HCT116 (cell line): Measurements from ENCODE around the gene HCFC2. TPM values are rescaled to one million over a fixed set of nuclear protein-coding genes. Genes with fewer than 3 reads are reported as not detected.

Source experiments
- ATAC-seq: fragments of 200-7000 bp; cut with Tn5 transposase; 2 replicates; pipeline ENCODE4 v1.9.1; 2020; ENCODE audit warnings: mild to moderate bottlenecking, moderate library complexity
- BruUV-seq: library from RNA; stranded (reverse); fragments of 400-500 nt; replicated peaks from 2 replicates; lab custom pipeline; 2021; lab: Mats Ljungman, UMichigan
- CTCF ChIA-PET: fragments of 300-600 bp; sonication (Branson Sonifier 250); formaldehyde crosslinking; loops from one replicate; lab custom pipeline; 2021; ENCODE audit warnings: antibody characterized with exemption; lab: Charles Lee
- POLR2A ChIA-PET: fragments of 300-600, 350-600 bp; sonication (Branson Sonifier 250); formaldehyde crosslinking; loops from one replicate; lab custom pipeline; 2021; ENCODE audit warnings: antibody characterized with exemption; lab: Charles Lee
- RAD21 ChIA-PET, 2 experiments: fragments of 300-600 bp; sonication (Branson Sonifier 250); formaldehyde crosslinking; loops; one replicate each; lab custom pipeline; 2023; ENCODE audit warnings: low total read pairs in 2 of 2; ENCODE audit not compliant: uncharacterized antibody in 2 of 2, unreplicated experiment in 2 of 2, low non-redundant PET in 1 of 2; lab: Charles Lee
- DNase-seq: peaks from one replicate; pipeline ENCODE4 v3.0.0-alpha.2; 2010; ENCODE audit warnings: low read depth, low spot score
- H2AFZ ChIP-seq: fragments of 200-600 bp; shearing (Covaris generic), sonication (generic); 2 replicates; pipeline ENCODE4 v1.6.1; 2017; ENCODE audit warnings: low read depth, mixed run types, mixed read lengths, antibody characterized with exemption, low read length; ENCODE audit not compliant: poor library complexity, severe bottlenecking
- H3K27ac ChIP-seq: 2 replicates; pipeline ENCODE4 v1.5.1; 2012; ENCODE audit warnings: low read depth, low read length
- H3K27me3 ChIP-seq: fragments of 200-600 bp; sonication (generic); 2 replicates; pipeline ENCODE4 v1.6.1; 2016; ENCODE audit warnings: mixed run types, low read length, mixed read lengths; ENCODE audit not compliant: insufficient read depth
- H3K36me3 ChIP-seq, 2 experiments: fragments of 200-500 bp in 1 of 2; fragments of 200-600 bp in 1 of 2; sonication (Bioruptor generic) in 1 of 2; sonication (generic) in 1 of 2; 2 replicates each; pipeline versions ENCODE4 v1.5.1 to v1.6.1; 2014 to 2016; ENCODE audit warnings: low read length in 2 of 2, inconsistent platforms in 1 of 2, mixed read lengths in 1 of 2, mixed run types in 1 of 2; ENCODE audit not compliant: insufficient read depth in 2 of 2, control insufficient read depth in 1 of 2
- H3K4me1 ChIP-seq, 2 experiments: fragments of 200-600 bp in 1 of 2; sonication (generic) in 1 of 2; 2 replicates each; pipeline versions ENCODE4 v1.5.1 to v1.6.1; 2012 to 2017; ENCODE audit warnings: low read length in 2 of 2, inconsistent platforms in 1 of 2, mild to moderate bottlenecking in 1 of 2, mixed read lengths in 1 of 2, mixed run types in 1 of 2, moderate library complexity in 1 of 2; ENCODE audit not compliant: insufficient read depth in 2 of 2, control insufficient read depth in 1 of 2
- H3K4me2 ChIP-seq: fragments of 200-600 bp; sonication (generic); 2 replicates; pipeline ENCODE4 v1.6.1; 2017; ENCODE audit warnings: mixed run types, low read length, mixed read lengths
- H3K4me3 ChIP-seq, 2 experiments: fragments of 200-600 bp in 1 of 2; sonication (generic) in 1 of 2; replicated peaks in 1 of 2; 2 replicates each; pipeline ENCODE4 v1.5.1; 2011 to 2016; ENCODE audit warnings: low read length in 2 of 2, control low read depth in 1 of 2, low read depth in 1 of 2, mild to moderate bottlenecking in 1 of 2, mixed read lengths in 1 of 2, mixed run types in 1 of 2
- H3K79me2 ChIP-seq: fragments of 200-600 bp; sonication (generic); 2 replicates; pipeline ENCODE4 v1.6.1; 2017; ENCODE audit warnings: mild to moderate bottlenecking, mixed run types, low read length, moderate library complexity, mixed read lengths; ENCODE audit not compliant: insufficient read depth
- H3K9ac ChIP-seq: fragments of 200-600 bp; sonication (generic); 2 replicates; pipeline ENCODE4 v1.6.1; 2016; ENCODE audit warnings: low read length, mixed read lengths
- H3K9me2 ChIP-seq: fragments of 200-600 bp; sonication (generic), shearing (Covaris generic); 2 replicates; pipeline ENCODE4 v1.6.1; 2017; ENCODE audit warnings: mixed run types, mild to moderate bottlenecking, moderate library complexity; ENCODE audit not compliant: insufficient read depth
- H3K9me3 ChIP-seq, 2 experiments: fragments of 200-500 bp in 1 of 2; fragments of 200-600 bp in 1 of 2; sonication (Bioruptor generic) in 1 of 2; sonication (generic) in 1 of 2; 2 replicates each; pipeline ENCODE4 v1.6.1; 2014 to 2017; ENCODE audit warnings: low read length in 2 of 2, mixed read lengths in 2 of 2, inconsistent platforms in 1 of 2, low read depth in 1 of 2, mild to moderate bottlenecking in 1 of 2, mixed run types in 1 of 2, moderate library complexity in 1 of 2; ENCODE audit not compliant: control insufficient read depth in 1 of 2, insufficient read depth in 1 of 2
- H4K20me1 ChIP-seq: fragments of 200-600 bp; sonication (generic), shearing (Covaris generic); 2 replicates; pipeline ENCODE4 v1.6.1; 2017; ENCODE audit warnings: mixed run types, mild to moderate bottlenecking, moderate library complexity; ENCODE audit not compliant: insufficient read depth
- CBX3 ChIP-seq: IDR thresholded peaks from 2 replicates; pipeline ENCODE4 v1.6.1; 2012; ENCODE audit warnings: low read depth
- CEBPB ChIP-seq: IDR thresholded peaks from 2 replicates; pipeline ENCODE4 v1.6.1; 2012; ENCODE audit warnings: low read depth
- EGR1 ChIP-seq: IDR thresholded peaks from 2 replicates; pipeline ENCODE4 v1.6.1; 2012; ENCODE audit warnings: low read depth
- EZH2phosphoT487 ChIP-seq: fragments of 200-600 bp; IDR thresholded peaks from 2 replicates; pipeline ENCODE4 v1.6.1; 2018; ENCODE audit warnings: antibody characterized with exemption, borderline replicate concordance
- JUND ChIP-seq: IDR thresholded peaks from 2 replicates; pipeline ENCODE4 v1.6.1; 2012
- POLR2A ChIP-seq: IDR thresholded peaks from 2 replicates; pipeline ENCODE4 v1.7.0; 2011; ENCODE audit warnings: borderline replicate concordance; ENCODE audit not compliant: insufficient read depth, insufficient read length; ENCODE audit errors: extremely low read depth
- POLR2AphosphoS5 ChIP-seq: IDR thresholded peaks from 2 replicates; pipeline ENCODE4 v1.6.1; 2011; ENCODE audit warnings: mild to moderate bottlenecking, low read depth, low read length, moderate library complexity
- RAD21 ChIP-seq: IDR thresholded peaks from 2 replicates; pipeline ENCODE4 v1.6.1; 2012; ENCODE audit warnings: low read depth, mild to moderate bottlenecking
- SIN3A ChIP-seq: IDR thresholded peaks from 2 replicates; pipeline ENCODE4 v1.6.1; 2012; ENCODE audit warnings: low read depth
- SP1 ChIP-seq: IDR thresholded peaks from 2 replicates; pipeline ENCODE4 v1.6.1; 2012; ENCODE audit warnings: low read depth
- SRF ChIP-seq: IDR thresholded peaks from 2 replicates; pipeline ENCODE4 v1.6.1; 2012; ENCODE audit warnings: low read depth
- TCF7L2 ChIP-seq: IDR thresholded peaks from 2 replicates; pipeline ENCODE4 v1.7.0; 2011; ENCODE audit warnings: borderline replicate concordance, inconsistent platforms; ENCODE audit not compliant: insufficient read depth, insufficient read length; ENCODE audit errors: extremely low read depth
- YY1 ChIP-seq: IDR thresholded peaks from 2 replicates; pipeline ENCODE4 v1.6.1; 2011; ENCODE audit warnings: low read length, low read depth, moderate library complexity, mild to moderate bottlenecking; ENCODE audit not compliant: insufficient replicate concordance; ENCODE audit errors: extremely low read depth
- intact Hi-C: fragments of 100-400 bp; cut with micrococcal nuclease; formaldehyde crosslinking; loops from 2 replicates; pipeline ENCODE4 v1.10.0; 2022
- total RNA-seq: library from RNA; stranded (reverse); gene quantifications from one replicate; pipeline ENCODE4 v1.2.1, GENCODE V29; 2021; ENCODE audit not compliant: unreplicated experiment
- TF ChIP-seq, protein P1 (sequence below), 3 experiments: fragments of 200-600 bp in 1 of 3; sonication (generic) in 1 of 3; IDR thresholded peaks in 2 of 3; conservative IDR thresholded peaks in 1 of 3; 2 replicates each; pipeline ENCODE4 v1.5.1; 2012 to 2017; ENCODE audit warnings: low read depth in 2 of 3, low read length in 2 of 3, antibody characterized with exemption in 1 of 3, borderline replicate concordance in 1 of 3, control low read depth in 1 of 3, mild to moderate bottlenecking in 1 of 3, mixed read lengths in 1 of 3, mixed run types in 1 of 3, moderate library complexity in 1 of 3; ENCODE audit not compliant: insufficient read depth in 1 of 3

Gene HCFC2
- total RNA-seq, 1 experiment from 2014 or later = 4.9 TPM

DNA sequence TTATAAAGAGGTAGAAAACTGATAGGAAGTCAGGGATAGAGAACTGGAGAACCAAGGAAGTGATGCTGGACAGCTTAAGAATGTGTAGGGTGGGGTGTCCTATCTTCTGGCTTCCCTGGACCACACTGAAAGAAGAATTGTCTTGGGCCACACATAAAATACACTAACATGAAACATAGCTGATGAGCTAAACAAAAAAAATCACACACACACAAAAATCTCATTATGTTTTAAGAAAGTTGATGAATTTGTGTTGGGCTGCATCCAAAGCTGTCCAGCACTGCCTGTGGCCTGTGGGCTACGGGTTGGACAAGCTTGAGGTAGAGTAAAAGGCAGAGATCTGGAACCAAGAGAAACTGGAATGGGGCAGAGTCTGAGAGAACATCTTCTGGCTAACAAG, 21.8 kb upstream of the HCFC2 start:
- RAD21 ChIA-PET = no interaction called here
- POLR2A ChIA-PET = no interaction called here
- ATAC-seq = no peak
- Histone ChIP-seq H3K4me1 (no peaks in the 10 kb centered on the region), H2AFZ (no peak overlapping the region), H3K27me3 (no peaks in the 10 kb centered on the region), H4K20me1 (no peaks in the 10 kb centered on the region), H3K4me2 (no peak overlapping the region), H3K9ac (no peak overlapping the region), H3K4me3 (no peak overlapping the region), H3K9me2 (no peaks in the 10 kb centered on the region), H3K36me3 (no peaks in the 10 kb centered on the region)
- CTCF ChIA-PET = no interaction called here
- DNase-seq = no peak
- TF ChIP-seq YY1 = no peak
- TF ChIP-seq SP1 = no peak
- no peak for TF ChIP-seq JUND
- no peak for TF ChIP-seq EZH2phosphoT487
- no peak for TF ChIP-seq SIN3A
- TF ChIP-seq, all 23 proteins: peak for 0
- no peak overlapping the region for H3K27ac ChIP-seq
- intact Hi-C loops = no loop called here
- BruUV-seq = no TSS peak
- H3K9me3 ChIP-seq = no peaks in the 10 kb centered on the region
- no peaks in the 10 kb centered on the region for H3K79me2 ChIP-seq

DNA sequence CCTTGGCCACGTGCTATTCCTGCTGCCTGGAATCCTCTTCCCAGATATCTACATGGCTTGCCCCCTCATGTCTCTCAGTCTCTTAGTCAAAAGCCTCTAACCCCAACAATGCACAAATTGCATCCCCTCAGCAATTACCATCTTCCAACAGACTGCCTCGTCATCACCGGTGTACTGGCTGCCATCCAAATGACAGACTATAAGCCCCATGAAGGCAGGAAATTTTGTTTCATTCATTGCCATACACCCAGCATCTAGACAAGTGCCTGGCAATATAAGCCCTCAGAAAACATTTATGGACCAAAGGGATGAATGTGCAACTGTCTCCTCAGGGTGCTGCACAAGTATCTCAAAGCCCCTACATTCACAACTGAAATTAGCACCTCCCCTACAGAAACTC, 20.2 kb upstream of the HCFC2 start:
- no peaks in the 10 kb centered on the region for H3K9me2 ChIP-seq

More for the DNA sequence above, 20.2 kb upstream of the HCFC2 start:
- peaks cover 0 to 2% of the 10 kb centered on the region in 2 experiments; a peak in 2 of 4 replicates for H3K4me1 ChIP-seq
- TF ChIP-seq POLR2AphosphoS5 = no peak
- TF ChIP-seq YY1 = no peak
- TF ChIP-seq, protein P1, sequence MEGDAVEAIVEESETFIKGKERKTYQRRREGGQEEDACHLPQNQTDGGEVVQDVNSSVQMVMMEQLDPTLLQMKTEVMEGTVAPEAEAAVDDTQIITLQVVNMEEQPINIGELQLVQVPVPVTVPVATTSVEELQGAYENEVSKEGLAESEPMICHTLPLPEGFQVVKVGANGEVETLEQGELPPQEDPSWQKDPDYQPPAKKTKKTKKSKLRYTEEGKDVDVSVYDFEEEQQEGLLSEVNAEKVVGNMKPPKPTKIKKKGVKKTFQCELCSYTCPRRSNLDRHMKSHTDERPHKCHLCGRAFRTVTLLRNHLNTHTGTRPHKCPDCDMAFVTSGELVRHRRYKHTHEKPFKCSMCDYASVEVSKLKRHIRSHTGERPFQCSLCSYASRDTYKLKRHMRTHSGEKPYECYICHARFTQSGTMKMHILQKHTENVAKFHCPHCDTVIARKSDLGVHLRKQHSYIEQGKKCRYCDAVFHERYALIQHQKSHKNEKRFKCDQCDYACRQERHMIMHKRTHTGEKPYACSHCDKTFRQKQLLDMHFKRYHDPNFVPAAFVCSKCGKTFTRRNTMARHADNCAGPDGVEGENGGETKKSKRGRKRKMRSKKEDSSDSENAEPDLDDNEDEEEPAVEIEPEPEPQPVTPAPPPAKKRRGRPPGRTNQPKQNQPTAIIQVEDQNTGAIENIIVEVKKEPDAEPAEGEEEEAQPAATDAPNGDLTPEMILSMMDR (IDR thresholded peaks at IDR 0.05 in 2 of 3, conservative IDR thresholded peaks at IDR 0.05 in 1 of 3; ENCODE audit: borderline replicate concordance in 1 of 3, insufficient read depth in 1 of 3, low read depth in 2 of 3, low read length in 2 of 3) = no peak
- TF ChIP-seq SRF = no peak
- no peak for TF ChIP-seq TCF7L2
- no peak for TF ChIP-seq CEBPB
- no peak for TF ChIP-seq CBX3
- TF ChIP-seq RAD21 = no peak
- TF ChIP-seq EGR1 = no peak
- TF ChIP-seq POLR2A = no peak
- no peaks in the 10 kb centered on the region for H3K9me3 ChIP-seq
- no peaks in the 10 kb centered on the region for H3K79me2 ChIP-seq
- no peak overlapping the region for H3K27ac ChIP-seq
- RAD21 ChIA-PET = no interaction called here
- H4K20me1 ChIP-seq = no peaks in the 10 kb centered on the region
- POLR2A ChIA-PET = no interaction called here
- no peak overlapping the region for H3K4me2 ChIP-seq
- H3K9ac ChIP-seq = no peak overlapping the region
- H3K36me3 ChIP-seq = no peaks in the 10 kb centered on the region
- H3K27me3 ChIP-seq = no peaks in the 10 kb centered on the region
- no peak for ATAC-seq
- intact Hi-C loops = no loop called here
- H2AFZ ChIP-seq = no peak overlapping the region
- no TSS peak for BruUV-seq
- no peak overlapping the region for H3K4me3 ChIP-seq
- DNase-seq = no peak
- CTCF ChIA-PET = no interaction called here
